GM12873 (cell line): ENCODE results near the gene C4orf50.

ENCODE experiments used
- CTCF ChIP-seq: IDR thresholded peaks from 2 replicates; pipeline ENCODE4 v1.5.1; 2012; ENCODE audit warnings: low read depth, mild to moderate bottlenecking, moderate library complexity, low read length, control low read depth; ENCODE audit not compliant: insufficient read depth; ENCODE audit errors: missing control alignments

The C4orf50 gene

DNA sequence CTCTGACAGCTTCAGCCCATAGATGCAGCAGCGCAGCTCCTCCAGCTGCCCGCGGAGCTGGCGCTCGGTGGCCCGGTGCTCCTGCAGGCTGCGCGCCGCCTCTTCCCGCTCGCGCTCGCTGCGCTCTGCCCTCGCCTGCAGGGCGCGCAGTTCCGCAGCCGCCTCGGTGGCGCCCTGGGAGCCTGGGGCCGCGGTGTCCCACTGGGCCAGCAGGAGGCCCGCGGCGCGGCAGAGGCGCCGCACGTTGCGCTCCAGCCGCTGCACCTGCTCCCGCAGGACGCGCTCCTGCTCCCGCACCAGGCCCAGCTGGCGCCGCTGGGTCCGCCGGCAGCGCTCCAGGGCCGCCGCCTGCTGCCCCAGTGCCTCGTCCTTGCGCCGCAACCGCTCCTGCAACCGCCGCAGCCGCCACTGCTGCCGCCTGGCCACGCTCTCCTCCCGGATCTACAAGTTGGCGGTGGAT, 10.1 kb downstream of the C4orf50 start:
- TF ChIP-seq CTCF: no peak

DNA sequence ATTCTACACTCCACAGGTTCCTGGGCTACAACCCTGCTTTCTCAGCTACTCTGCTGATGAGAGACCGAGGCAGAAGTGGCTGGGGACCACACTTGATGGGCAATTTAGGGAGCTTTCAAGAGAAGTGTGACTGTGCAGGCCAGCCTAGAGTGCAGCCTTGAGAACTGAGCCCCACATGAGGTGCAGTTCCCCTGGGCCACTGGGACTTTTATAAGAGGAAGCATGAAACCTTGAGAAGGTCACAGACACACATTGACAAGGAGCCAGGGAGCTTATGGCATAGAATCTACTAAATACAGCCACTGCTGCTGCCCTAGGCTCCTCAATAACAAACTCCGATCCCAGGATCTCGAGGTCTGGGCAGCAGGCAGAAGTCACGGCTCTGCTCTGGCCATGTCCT, 13.1 kb downstream of the C4orf50 start:
- no peak for TF ChIP-seq CTCF

DNA sequence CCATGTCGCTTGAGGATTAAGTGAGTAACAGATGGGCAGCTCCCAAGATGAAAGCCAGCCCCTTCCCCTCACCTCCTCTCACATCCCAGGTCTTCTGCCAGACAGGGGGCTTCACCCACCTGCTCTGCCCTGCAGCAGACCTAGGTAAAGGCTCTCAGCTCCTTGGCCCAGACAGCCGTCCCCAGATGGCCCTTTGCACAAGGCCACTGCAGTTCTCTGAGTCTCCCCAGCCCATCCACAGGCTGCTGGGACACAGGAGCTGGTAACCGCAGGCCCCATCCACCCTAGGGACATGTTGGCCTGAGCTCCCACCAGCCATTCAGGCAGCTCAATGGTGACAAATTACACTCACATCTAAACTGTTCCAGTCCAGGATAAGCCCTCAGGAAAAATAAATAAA, 15.3 kb downstream of the C4orf50 start:
- TF ChIP-seq CTCF: no peak

DNA sequence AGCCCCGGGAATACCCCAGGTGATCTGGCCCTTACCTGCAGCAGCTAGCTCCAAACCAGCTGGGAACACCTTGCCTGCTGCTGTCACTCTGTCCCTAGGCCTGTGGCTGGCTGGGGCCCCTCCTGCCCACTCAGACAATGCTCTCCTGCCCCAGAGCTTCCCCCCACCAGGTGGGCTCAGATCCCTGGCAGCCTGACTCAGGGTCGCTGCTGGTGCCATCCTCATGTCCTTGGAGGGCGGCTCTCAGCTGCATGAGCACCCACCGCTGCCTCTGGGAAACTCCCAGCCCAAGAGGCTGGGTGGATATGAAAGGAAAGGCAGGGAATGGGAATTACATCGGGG, 15.8 kb downstream of the C4orf50 start:
- no peak for TF ChIP-seq CTCF

DNA sequence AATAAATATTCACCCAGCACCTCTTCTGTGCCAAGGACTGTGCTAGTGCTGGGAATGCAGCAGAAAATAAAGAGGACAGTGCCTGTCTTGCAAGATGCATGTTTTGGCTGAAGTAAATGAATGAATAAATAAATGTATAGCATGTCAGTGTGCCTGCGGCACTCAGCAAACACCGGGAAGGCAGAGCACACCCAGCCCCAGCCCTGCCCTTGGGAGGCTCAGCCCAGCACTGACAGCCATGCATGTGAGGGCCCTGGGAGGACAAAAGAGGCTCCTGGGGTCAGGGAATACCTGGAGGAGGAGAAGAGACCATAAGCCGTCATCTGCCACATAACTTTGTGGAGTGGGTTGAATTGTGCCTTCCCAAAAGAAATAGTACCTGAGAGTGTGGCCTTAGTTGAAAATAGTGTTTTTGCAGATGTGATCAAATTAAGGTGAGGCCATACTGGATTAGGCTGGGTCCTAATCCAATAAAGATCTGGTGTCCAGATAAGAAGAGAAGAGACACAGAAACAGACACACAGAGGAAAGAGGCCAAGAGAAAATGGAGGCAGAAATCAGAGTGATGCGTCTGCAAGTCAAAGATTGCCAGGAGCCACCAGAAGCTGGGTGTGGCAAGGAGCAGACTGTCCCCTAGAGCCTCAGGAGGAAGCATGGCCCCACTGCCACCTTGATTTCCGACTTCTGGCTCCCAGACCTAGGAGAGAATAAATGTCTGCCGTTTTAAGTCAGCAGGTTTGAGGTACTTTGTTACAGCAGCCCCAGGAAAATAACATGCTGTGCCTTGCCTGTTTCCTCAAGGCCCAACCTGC, 16.3 kb downstream of the C4orf50 start:
- no peak for TF ChIP-seq CTCF

DNA sequence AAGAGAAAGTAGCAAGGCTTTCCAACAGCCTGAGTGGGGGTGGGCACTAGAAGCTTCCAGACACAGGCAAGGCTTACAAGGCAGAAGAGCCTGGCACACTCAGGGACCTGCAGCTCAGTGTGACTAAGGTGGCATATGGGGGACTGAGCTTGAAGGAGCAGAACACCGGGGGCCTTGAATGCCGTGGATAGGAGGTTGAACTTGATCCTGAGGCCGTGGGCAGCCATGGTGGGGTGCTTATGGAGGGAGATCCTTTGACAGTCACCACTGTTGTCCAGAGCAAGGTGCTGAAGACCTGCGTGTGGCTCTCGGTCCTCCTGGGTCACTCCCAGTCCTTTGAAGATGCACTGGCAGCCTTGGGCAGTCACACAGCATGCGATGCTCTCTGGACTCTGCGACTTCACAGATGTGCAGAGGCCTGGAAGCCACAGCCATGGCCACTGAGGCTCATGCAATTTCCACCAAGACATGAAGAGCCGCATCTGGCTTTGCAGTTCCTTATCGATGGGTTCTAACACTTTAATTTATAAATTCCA, 18.3 kb downstream of the C4orf50 start:
- no peak for TF ChIP-seq CTCF

DNA sequence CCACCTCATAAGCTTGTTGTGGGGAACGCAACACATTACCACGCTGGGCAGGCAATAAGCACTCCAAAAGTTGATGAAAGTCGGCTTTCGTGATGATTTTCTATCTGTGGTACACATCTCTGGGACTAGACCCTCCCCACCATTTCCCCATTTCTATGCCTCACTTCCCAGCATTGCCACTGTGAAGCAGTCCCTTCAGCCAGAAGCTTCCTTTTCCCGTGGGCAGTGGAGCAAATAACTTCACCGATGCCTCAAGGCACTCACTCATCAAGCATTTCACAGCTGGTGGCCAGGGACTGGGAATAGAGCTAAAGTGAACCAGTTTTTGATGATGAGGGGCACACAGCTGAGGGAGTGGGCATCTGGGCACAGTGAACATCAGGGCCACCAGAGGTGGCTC, 18.9 kb downstream of the C4orf50 start:
- TF ChIP-seq CTCF: no peak
